ENCODE results near the gene ZCCHC13. TPM values are rescaled to one million over a fixed set of nuclear protein-coding genes. Genes with fewer than 3 reads are reported as not detected.

The ZCCHC13 gene
- total and polyA plus RNA-seq, 2 donors (not counting 3 experiments of a cell fraction or from before 2014, with no cell fraction given) = not detected

DNA sequence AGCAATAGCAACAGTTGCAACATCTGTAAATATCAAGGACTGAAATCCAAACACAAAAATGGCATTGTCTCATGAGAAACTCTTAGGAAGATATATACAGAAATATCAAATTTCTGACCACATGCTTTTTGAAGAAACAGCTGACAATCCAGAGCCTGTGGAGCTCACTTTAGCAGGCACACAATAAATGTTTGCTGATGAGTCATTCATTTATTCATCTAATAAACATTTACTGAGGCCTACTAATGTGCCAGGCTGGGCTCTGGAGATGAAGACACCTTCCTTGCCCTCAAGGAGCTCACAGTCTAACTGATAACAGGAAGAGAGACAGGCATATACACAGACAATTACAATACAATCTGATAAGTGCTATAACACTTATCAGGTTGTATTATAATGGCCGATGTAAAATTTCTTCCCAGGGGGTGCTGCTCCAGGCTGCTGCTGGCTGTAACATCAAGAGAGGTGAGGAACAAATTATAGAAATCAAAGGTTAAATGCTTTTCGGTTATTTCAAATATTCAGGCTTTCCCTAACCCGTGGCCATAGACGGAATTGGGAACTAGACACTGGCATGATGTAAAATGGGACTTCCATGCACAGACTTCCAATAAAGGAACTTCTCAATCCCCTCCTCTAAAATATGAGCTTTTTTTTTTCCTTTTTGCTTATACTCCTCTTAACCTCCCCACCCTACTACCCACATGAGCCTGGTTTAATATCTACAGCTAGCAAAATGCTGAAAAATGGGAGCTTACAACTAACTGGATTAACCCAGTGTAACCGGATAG lies 16.8 kb upstream of the ZCCHC13 start:
- dilution Hi-C loops (cut with MboI; ENCODE audit: extremely low pct_ligation_motif_present, low sequenced_read_pairs) = no loop called here
- BruUV-seq (replicated peaks) = no TSS peak
- FAIRE-seq = no peak

More for the DNA sequence above, 16.8 kb upstream of the ZCCHC13 start:
- H3K79me2 ChIP-seq (ENCODE audit: control insufficient read depth, insufficient read depth, low read length) = peaks cover 93% of the 10 kb centered on the region
- no peak overlapping the region for H3K4me2 ChIP-seq (ENCODE audit: insufficient read depth, low read length)
- H3K27ac ChIP-seq (ENCODE audit: insufficient read depth, low read depth, low read length) = no peak overlapping the region
- no peak for DNase-seq (ENCODE audit: low read depth, low spot score)
- TF ChIP-seq MYC (IDR thresholded peaks at IDR 0.05; ENCODE audit: low read depth, low read length) (no peak), FOS (IDR thresholded peaks at IDR 0.05; ENCODE audit: borderline replicate concordance, insufficient read depth, low read length) (no peak), POLR2AphosphoS5 (IDR thresholded peaks at IDR 0.05; ENCODE audit: insufficient read depth, low read depth, low read length) (no peak), POLR2A (IDR thresholded peaks at IDR 0.05; ENCODE audit: low read depth, low read length) (no peak), EZH2 (IDR thresholded peaks at IDR 0.05; ENCODE audit: borderline replicate concordance, low read depth, low read length, severe bottlenecking) (no peak), JUN (IDR thresholded peaks at IDR 0.05; ENCODE audit: borderline replicate concordance, insufficient read depth, insufficient read length, low read depth) (no peak), GATA2 (IDR thresholded peaks at IDR 0.05; ENCODE audit: insufficient read depth, insufficient read length, low read depth, low read length) (no peak)
- TF ChIP-seq, protein P1, sequence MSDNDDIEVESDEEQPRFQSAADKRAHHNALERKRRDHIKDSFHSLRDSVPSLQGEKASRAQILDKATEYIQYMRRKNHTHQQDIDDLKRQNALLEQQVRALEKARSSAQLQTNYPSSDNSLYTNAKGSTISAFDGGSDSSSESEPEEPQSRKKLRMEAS (IDR thresholded peaks at IDR 0.05; ENCODE audit: insufficient read depth, insufficient read length) = no peak
- TF ChIP-seq, protein P2, sequence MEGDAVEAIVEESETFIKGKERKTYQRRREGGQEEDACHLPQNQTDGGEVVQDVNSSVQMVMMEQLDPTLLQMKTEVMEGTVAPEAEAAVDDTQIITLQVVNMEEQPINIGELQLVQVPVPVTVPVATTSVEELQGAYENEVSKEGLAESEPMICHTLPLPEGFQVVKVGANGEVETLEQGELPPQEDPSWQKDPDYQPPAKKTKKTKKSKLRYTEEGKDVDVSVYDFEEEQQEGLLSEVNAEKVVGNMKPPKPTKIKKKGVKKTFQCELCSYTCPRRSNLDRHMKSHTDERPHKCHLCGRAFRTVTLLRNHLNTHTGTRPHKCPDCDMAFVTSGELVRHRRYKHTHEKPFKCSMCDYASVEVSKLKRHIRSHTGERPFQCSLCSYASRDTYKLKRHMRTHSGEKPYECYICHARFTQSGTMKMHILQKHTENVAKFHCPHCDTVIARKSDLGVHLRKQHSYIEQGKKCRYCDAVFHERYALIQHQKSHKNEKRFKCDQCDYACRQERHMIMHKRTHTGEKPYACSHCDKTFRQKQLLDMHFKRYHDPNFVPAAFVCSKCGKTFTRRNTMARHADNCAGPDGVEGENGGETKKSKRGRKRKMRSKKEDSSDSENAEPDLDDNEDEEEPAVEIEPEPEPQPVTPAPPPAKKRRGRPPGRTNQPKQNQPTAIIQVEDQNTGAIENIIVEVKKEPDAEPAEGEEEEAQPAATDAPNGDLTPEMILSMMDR (IDR thresholded peaks at IDR 0.05; ENCODE audit: extremely low read depth in 1 of 2, insufficient read depth in 1 of 2, low read depth in 1 of 2, low read length in 2 of 2) = no peak
- no peaks in the 10 kb centered on the region for H3K27me3 ChIP-seq (ENCODE audit: control insufficient read depth in 2 of 2, insufficient read depth in 2 of 2, low read length in 2 of 2)
- no peaks in the 10 kb centered on the region for H3K9me1 ChIP-seq (replicated peaks; ENCODE audit: control insufficient read depth, extremely low read depth, insufficient read depth, low read length)
- peaks cover 0 to 2% of the 10 kb centered on the region in 2 experiments for H3K36me3 ChIP-seq (ENCODE audit: control insufficient read depth in 2 of 2, extremely low read depth in 1 of 2, insufficient read depth in 2 of 2, low read length in 2 of 2)
- no peak overlapping the region for H3K9ac ChIP-seq (replicated peaks; ENCODE audit: extremely low read depth, insufficient read depth, low read length)
- CTCF ChIA-PET = interaction anchor here (1.1 kb wide), 1 partner anchor 15 kb away, joined by 3 read pairs; no protein-coding TSS in a partner anchor
- no peaks in the 10 kb centered on the region for H3K9me3 ChIP-seq (replicated peaks; ENCODE audit: control insufficient read depth, insufficient read depth, low read length)
- intact Hi-C loops (cut with micrococcal nuclease) = no loop called here
- no peaks in the 10 kb centered on the region for H4K20me1 ChIP-seq (replicated peaks; ENCODE audit: control insufficient read depth, extremely low read depth, insufficient read depth, low read length)
- no peak overlapping the region for H2AFZ ChIP-seq (ENCODE audit: low read depth, low read length)
- H3K4me3 ChIP-seq (replicated peaks in 1 of 3; ENCODE audit: insufficient read depth in 1 of 3, low read depth in 1 of 3, low read length in 3 of 3) = no peak overlapping the region
- POLR2A ChIA-PET = interaction anchor here (0.7 kb wide), 2 partner anchors 88 to 1718 kb away, joined by 3 to 4 read pairs; no protein-coding TSS in a partner anchor
- no peaks in the 10 kb centered on the region for H3K4me1 ChIP-seq (ENCODE audit: control insufficient read depth, extremely low read depth, insufficient read depth, low read length)

All from endothelial cell of umbilical vein (primary cell).